K562 (cell line): ENCODE data around the gene EXOC4.

ENCODE experiments used
- DPF2 ChIP-seq: fragments of 450-650 bp; IDR thresholded peaks from 2 replicates; pipeline ENCODE4 v1.6.1; 2016
- SMAD1 ChIP-seq: fragments of 150-350 bp; IDR thresholded peaks from 2 replicates; pipeline ENCODE4 v1.6.1; 2014; ENCODE audit warnings: low read length, low read depth; ENCODE audit not compliant: partially characterized antibody
- ZNF146 ChIP-seq: IDR thresholded peaks from one replicate; pipeline ENCODE4 v1.6.1; 2018; ENCODE audit warnings: missing compliant biosample characterization; ENCODE audit not compliant: unreplicated experiment
- ZNF263 ChIP-seq: sonication (generic); formaldehyde crosslinking; IDR thresholded peaks from 2 replicates; pipeline ENCODE4 v1.8.0; 2022; ENCODE audit warnings: mild to moderate bottlenecking, missing genetic modification reagents, borderline replicate concordance
- TF ChIP-seq, protein P1 (sequence below): fragments of 250-450 bp; sonication (Bioruptor Pico); IDR thresholded peaks from 2 replicates; pipeline ENCODE4 v1.5.1; 2021; ENCODE audit warnings: mild to moderate bottlenecking
- TF ChIP-seq, protein P2 (sequence below): fragments of 450-650 bp; conservative IDR thresholded peaks from 2 replicates; pipeline ENCODE4 v1.6.1; 2016; ENCODE audit warnings: missing genetic modification characterization, low read depth, mild to moderate bottlenecking, control low read depth, missing compliant biosample characterization

- TF ChIP-seq ZNF146 (CRISPR knock-in tag): no peak
- TF ChIP-seq, protein P1, sequence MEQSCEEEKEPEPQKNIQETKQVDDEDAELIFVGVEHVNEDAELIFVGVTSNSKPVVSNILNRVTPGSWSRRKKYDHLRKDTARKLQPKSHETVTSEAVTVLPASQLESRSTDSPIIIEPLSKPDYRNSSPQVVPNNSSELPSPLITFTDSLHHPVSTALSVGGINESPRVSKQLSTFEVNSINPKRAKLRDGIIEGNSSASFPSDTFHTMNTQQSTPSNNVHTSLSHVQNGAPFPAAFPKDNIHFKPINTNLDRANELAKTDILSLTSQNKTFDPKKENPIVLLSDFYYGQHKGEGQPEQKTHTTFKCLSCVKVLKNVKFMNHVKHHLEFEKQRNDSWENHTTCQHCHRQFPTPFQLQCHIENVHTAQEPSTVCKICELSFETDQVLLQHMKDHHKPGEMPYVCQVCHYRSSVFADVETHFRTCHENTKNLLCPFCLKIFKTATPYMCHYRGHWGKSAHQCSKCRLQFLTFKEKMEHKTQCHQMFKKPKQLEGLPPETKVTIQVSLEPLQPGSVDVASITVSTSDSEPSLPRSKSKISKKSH: no peak
- no peak for TF ChIP-seq ZNF263 (CRISPR knock-in tag)
- no peak for TF ChIP-seq SMAD1
- TF ChIP-seq, protein P2, sequence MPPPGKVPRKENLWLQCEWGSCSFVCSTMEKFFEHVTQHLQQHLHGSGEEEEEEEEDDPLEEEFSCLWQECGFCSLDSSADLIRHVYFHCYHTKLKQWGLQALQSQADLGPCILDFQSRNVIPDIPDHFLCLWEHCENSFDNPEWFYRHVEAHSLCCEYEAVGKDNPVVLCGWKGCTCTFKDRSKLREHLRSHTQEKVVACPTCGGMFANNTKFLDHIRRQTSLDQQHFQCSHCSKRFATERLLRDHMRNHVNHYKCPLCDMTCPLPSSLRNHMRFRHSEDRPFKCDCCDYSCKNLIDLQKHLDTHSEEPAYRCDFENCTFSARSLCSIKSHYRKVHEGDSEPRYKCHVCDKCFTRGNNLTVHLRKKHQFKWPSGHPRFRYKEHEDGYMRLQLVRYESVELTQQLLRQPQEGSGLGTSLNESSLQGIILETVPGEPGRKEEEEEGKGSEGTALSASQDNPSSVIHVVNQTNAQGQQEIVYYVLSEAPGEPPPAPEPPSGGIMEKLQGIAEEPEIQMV (tag): no peak
- no peak for TF ChIP-seq DPF2
These were observed 19.7 kb upstream of the EXOC4 start for GRCh38 chr7:133233142-133233541.
